Fibroblast of villous mesenchyme (primary cell): Measurements from ENCODE around the gene ANKRD27. TPM values are rescaled to one million over a fixed set of nuclear protein-coding genes. Genes with fewer than 3 reads are reported as not detected.

ENCODE experiments used
- DNase-seq: peaks from one replicate; pipeline ENCODE4 v3.0.0-alpha.2; 2010; ENCODE audit warnings: low read depth
- H3K4me3 ChIP-seq: 2 replicates; pipeline ENCODE4 v1.5.1; 2011; ENCODE audit warnings: low read depth, mild to moderate bottlenecking, low read length
- CTCF ChIP-seq: IDR thresholded peaks from 2 replicates; pipeline ENCODE4 v1.5.1; 2012; ENCODE audit warnings: low read depth, mild to moderate bottlenecking, low read length; ENCODE audit not compliant: insufficient read depth
- total RNA-seq: library from RNA; depleted of rRNA; stranded (reverse); fragments of >200 nt; gene quantifications from 2 replicates; pipeline ENCODE4 v1.2.3, GENCODE V29; 2012

Gene ANKRD27
- total RNA-seq, 1 donor = 37.1 TPM

GRCh38 chr19:32682317-32682716 is 7.3 kb upstream of the ANKRD27 start:
- TF ChIP-seq CTCF = no peak
- DNase-seq = no peak

GRCh38 chr19:32680986-32681385 is 6.0 kb upstream of the ANKRD27 start:
- no peak for TF ChIP-seq CTCF
- no peak overlapping the region for H3K4me3 ChIP-seq
- no peak for DNase-seq

More at GRCh38 chr19:32682317-32682716, 7.3 kb upstream of the ANKRD27 start:
- H3K4me3 ChIP-seq = no peak overlapping the region

- H3K4me3 ChIP-seq = peak overlapping the region; percentile 31
- DNase-seq = peak; percentile 97
- TF ChIP-seq CTCF = peak; percentile 33
These were observed 2.7 kb upstream of the ANKRD27 start for GRCh38 chr19:32677657-32678056.

- H3K4me3 ChIP-seq = peak overlapping the region; percentile 15
- TF ChIP-seq CTCF = no peak
- DNase-seq = peak; percentile 20
These were observed 1.9 kb upstream of the ANKRD27 start for GRCh38 chr19:32676895-32677359.

GRCh38 chr19:32676186-32676894 is 1.4 kb upstream of the ANKRD27 start:
- peak overlapping the region; percentile 93 for H3K4me3 ChIP-seq
- TF ChIP-seq CTCF = no peak
- DNase-seq = no peak

GRCh38 chr19:32675720-32676185 is 773 bp upstream of the ANKRD27 start, which contains the start of gene RGS9BP:
TSS of gene RGS9BP (plus strand) at chr19:32675848. CDS start at chr19:32676264, 416 bp downstream.
- peak; percentile 78 for DNase-seq
- peak within 1 kb of the TSS; percentile 93 for H3K4me3 ChIP-seq
- no peak for TF ChIP-seq CTCF
